IMR-90 (cell line): ENCODE data around the gene NKX1-1. TPM values are rescaled to one million over a fixed set of nuclear protein-coding genes. Genes with fewer than 3 reads are reported as not detected.

Experiments
- ATAC-seq: fragments of 200-7000 bp; cut with Tn5 transposase; 2 replicates; pipeline ENCODE4 v1.9.1; 2020; ENCODE audit warnings: low read depth, mild to moderate bottlenecking, moderate library complexity
- BruUV-seq: library from RNA; stranded (reverse); fragments of 400-500 nt; replicated peaks from 2 replicates; lab custom pipeline; 2021; lab: Mats Ljungman, UMichigan
- CTCF ChIA-PET: fragments of 300-600 bp; formaldehyde crosslinking; extraction: SDS; loops from one replicate; lab custom pipeline; 2021; ENCODE audit warnings: antibody characterized with exemption; lab: Yijun Ruan, JAX
- POLR2A ChIA-PET: fragments of 300-600 bp; sonication (Branson Sonifier 250); formaldehyde crosslinking; loops from one replicate; lab custom pipeline; 2022; ENCODE audit warnings: antibody characterized with exemption; ENCODE audit not compliant: unreplicated experiment; lab: Charles Lee
- DNase-seq: peaks from one replicate; pipeline ENCODE4 v3.0.0; 2013
- H2AFZ ChIP-seq: replicated peaks from 2 replicates; pipeline ENCODE3; 2013; ENCODE audit warnings: low read length, mild to moderate bottlenecking; ENCODE audit not compliant: poor library complexity
- H2AK5ac ChIP-seq: 2 replicates; pipeline ENCODE4 v1.6.1; 2013; ENCODE audit warnings: low read depth, low read length, inconsistent platforms
- H2AK9ac ChIP-seq: replicated peaks from 2 replicates; pipeline ENCODE3; 2013; ENCODE audit warnings: mild to moderate bottlenecking, low read depth, low read length, moderate library complexity; ENCODE audit not compliant: poor library complexity
- H2BK120ac ChIP-seq: 2 replicates; pipeline ENCODE4 v1.6.1; 2013; ENCODE audit warnings: low read depth, low read length, inconsistent platforms
- H2BK15ac ChIP-seq: 3 replicates; pipeline ENCODE4 v1.6.1; 2013; ENCODE audit warnings: low read depth, low read length, inconsistent platforms
- H2BK20ac ChIP-seq: 2 replicates; pipeline ENCODE4 v1.6.1; 2013; ENCODE audit warnings: low read depth, mild to moderate bottlenecking, inconsistent platforms, low read length, moderate library complexity
- H2BK5ac ChIP-seq: 2 replicates; pipeline ENCODE4 v1.6.1; 2013; ENCODE audit warnings: mild to moderate bottlenecking, low read depth, low read length, inconsistent platforms; ENCODE audit not compliant: poor library complexity, severe bottlenecking
- H3K14ac ChIP-seq: replicated peaks from 2 replicates; pipeline ENCODE4 v1.6.1; 2013; ENCODE audit warnings: low read depth, low read length, inconsistent platforms
- H3K18ac ChIP-seq: 2 replicates; pipeline ENCODE4 v1.6.1; 2013; ENCODE audit warnings: low read depth, low read length, control low read depth
- H3K23ac ChIP-seq: 2 replicates; pipeline ENCODE4 v1.6.1; 2013; ENCODE audit warnings: low read depth, low read length, inconsistent platforms
- H3K27ac ChIP-seq: 2 replicates; pipeline ENCODE4 v1.5.1; 2013; ENCODE audit warnings: mild to moderate bottlenecking, control low read depth, low read length; ENCODE audit not compliant: insufficient read depth
- H3K27me3 ChIP-seq: 2 replicates; pipeline ENCODE4 v1.6.1; 2013; ENCODE audit warnings: low read length; ENCODE audit not compliant: control insufficient read depth, insufficient read depth
- H3K36me3 ChIP-seq: 2 replicates; pipeline ENCODE4 v1.6.1; 2013; ENCODE audit warnings: low read length, mixed read lengths; ENCODE audit not compliant: control insufficient read depth, insufficient read depth
- H3K4ac ChIP-seq: 2 replicates; pipeline ENCODE4 v1.6.1; 2013; ENCODE audit warnings: low read depth, low read length, inconsistent platforms
- H3K4me1 ChIP-seq: 2 replicates; pipeline ENCODE4 v1.6.1; 2013; ENCODE audit warnings: low read length, mixed read lengths; ENCODE audit not compliant: control insufficient read depth, insufficient read depth
- H3K4me2 ChIP-seq: 2 replicates; pipeline ENCODE4 v1.6.1; 2013; ENCODE audit warnings: low read depth, mild to moderate bottlenecking, control low read depth, low read length, moderate library complexity
- H3K4me3 ChIP-seq: 2 replicates; pipeline ENCODE4 v1.5.1; 2013; ENCODE audit warnings: low read depth, mild to moderate bottlenecking, control low read depth, low read length, moderate library complexity; ENCODE audit not compliant: insufficient read depth
- H3K56ac ChIP-seq: 2 replicates; pipeline ENCODE4 v1.6.1; 2013; ENCODE audit warnings: low read length, inconsistent platforms; ENCODE audit not compliant: insufficient read depth; ENCODE audit errors: extremely low read depth
- H3K79me1 ChIP-seq, 2 experiments: 2 replicates each; pipeline ENCODE4 v1.6.1; 2013; ENCODE audit warnings: low read length in 2 of 2, inconsistent platforms in 1 of 2, low read depth in 1 of 2
- H3K9ac ChIP-seq: 2 replicates; pipeline ENCODE4 v1.6.1; 2013; ENCODE audit warnings: low read depth, low read length, control low read depth
- H3K9me1 ChIP-seq: 2 replicates; pipeline ENCODE4 v1.6.1; 2013; ENCODE audit warnings: low read length, inconsistent platforms; ENCODE audit not compliant: insufficient read depth
- H3K9me3 ChIP-seq: 2 replicates; pipeline ENCODE4 v1.6.1; 2013; ENCODE audit warnings: low read length; ENCODE audit not compliant: control insufficient read depth, insufficient read depth
- H4K20me1 ChIP-seq: 2 replicates; pipeline ENCODE4 v1.6.1; 2013; ENCODE audit warnings: low read length, inconsistent platforms; ENCODE audit not compliant: insufficient read depth
- H4K5ac ChIP-seq: 2 replicates; pipeline ENCODE4 v1.6.1; 2013; ENCODE audit warnings: mild to moderate bottlenecking, low read depth, low read length, control low read depth
- H4K8ac ChIP-seq, 2 experiments: 2 replicates each; pipeline ENCODE4 v1.6.1; 2013; ENCODE audit warnings: low read depth in 2 of 2, low read length in 2 of 2, control low read depth in 1 of 2, inconsistent platforms in 1 of 2
- H4K91ac ChIP-seq: 2 replicates; pipeline ENCODE4 v1.6.1; 2013; ENCODE audit warnings: low read depth, low read length, inconsistent platforms; ENCODE audit not compliant: insufficient read depth
- BHLHE40 ChIP-seq: fragments of 150-350 bp; IDR thresholded peaks from 2 replicates; pipeline ENCODE4 v1.6.1; 2016; ENCODE audit warnings: mild to moderate bottlenecking, low read depth, low read length
- CTCF ChIP-seq: conservative IDR thresholded peaks from 2 replicates; pipeline ENCODE4 v1.5.1; 2012; ENCODE audit warnings: mild to moderate bottlenecking, low read depth, low read length, improper control_type of control experiment
- ELK1 ChIP-seq: fragments of 150-350 bp; IDR thresholded peaks from 2 replicates; pipeline ENCODE4 v1.6.1; 2016; ENCODE audit warnings: low read depth, mild to moderate bottlenecking, low read length, moderate library complexity, borderline replicate concordance
- MAFK ChIP-seq: IDR thresholded peaks from 2 replicates; pipeline ENCODE4 v1.6.1; 2012; ENCODE audit warnings: low read depth, low read length, improper control_type of control experiment
- NFE2L2 ChIP-seq: fragments of 150-350 bp; IDR thresholded peaks from 2 replicates; pipeline ENCODE4 v1.6.1; 2016; ENCODE audit warnings: low read depth, mild to moderate bottlenecking, low read length
- POLR2A ChIP-seq: IDR thresholded peaks from 2 replicates; pipeline ENCODE4 v1.6.1; 2012; ENCODE audit warnings: mild to moderate bottlenecking, low read depth, low read length
- RAD21 ChIP-seq: IDR thresholded peaks from 2 replicates; pipeline ENCODE4 v1.6.1; 2012; ENCODE audit warnings: low read length, improper control_type of control experiment
- RCOR1 ChIP-seq: IDR thresholded peaks from 2 replicates; pipeline ENCODE4 v1.6.1; 2012; ENCODE audit warnings: mild to moderate bottlenecking, low read length, improper control_type of control experiment; ENCODE audit not compliant: insufficient replicate concordance
- RFX5 ChIP-seq: IDR thresholded peaks from 2 replicates; pipeline ENCODE4 v1.8.0; 2012; ENCODE audit warnings: low read depth, mild to moderate bottlenecking, low read length, moderate library complexity
- WGBS, 2 experiments: methylation state at CpG; one replicate each; pipeline versions ENCODE4 v1.1.5 to v1.1.7; 2013; ENCODE audit warnings: missing lambda C conversion rate in 2 of 2; ENCODE audit not compliant: insufficient read length in 1 of 2; ENCODE audit errors: extremely low coverage in 2 of 2; 5-methylcytosine and 5-hydroxymethylcytosine counted together
- dilution Hi-C: fragments of 300-500 bp; cut with HindIII; formaldehyde crosslinking; loops from one replicate; pipeline ENCODE4 v1.14.3; 2018; ENCODE audit warnings: low sequenced_read_pairs; ENCODE audit not compliant: unreplicated experiment
- in situ Hi-C: fragments of 300-500 bp; cut with MboI; formaldehyde crosslinking; loops from 3 replicates; pipeline ENCODE4 v1.14.3; 2019; ENCODE audit warnings: low sequenced_read_pairs, inconsistent platforms, mixed read lengths
- intact Hi-C: fragments of 100-400 bp; cut with micrococcal nuclease; formaldehyde crosslinking; loops from 2 replicates; pipeline ENCODE4 v1.10.0; 2022
- polyA plus RNA-seq, 3 experiments: library from polyadenylated mRNA; depleted of rRNA; stranded (reverse); fragments of >200 nt; gene quantifications; 2 replicates each; pipeline ENCODE4 v1.2.3, GENCODE V29; 2012; ENCODE audit warnings: low replicate concordance in 1 of 3
- total RNA-seq: library from RNA; depleted of rRNA; stranded (reverse); fragments of >200 nt; gene quantifications from 2 replicates; pipeline ENCODE4 v1.2.3, GENCODE V29; 2012

NKX1-1 gene
- total and polyA plus RNA-seq, 2 of the 4 experiments (the other 2 are of a cell fraction): not detected

GRCh38 chr4:1374706-1375045 is 31.6 kb downstream of the NKX1-1 start:
- H2BK5ac ChIP-seq: no peak overlapping the region
- H4K91ac ChIP-seq: no peak overlapping the region
- no peak overlapping the region for H3K23ac ChIP-seq
- H3K9me3 ChIP-seq: no peaks in the 10 kb centered on the region; the same call in 1 of the 2 replicates
- no peak for TF ChIP-seq CTCF
- TF ChIP-seq MAFK: no peak
- TF ChIP-seq ELK1: no peak
- TF ChIP-seq NFE2L2: no peak
- no peak for TF ChIP-seq POLR2A
- TF ChIP-seq RCOR1: no peak
- TF ChIP-seq BHLHE40: no peak
- TF ChIP-seq RAD21: no peak
- TF ChIP-seq RFX5: no peak
- H2AK9ac ChIP-seq: no peak overlapping the region
- no peaks in the 10 kb centered on the region; the same call in 1 of the 2 replicates for H3K9me1 ChIP-seq
- CTCF ChIA-PET: no interaction called here
- H3K14ac ChIP-seq: no peak overlapping the region
- no peak overlapping the region for H3K4me3 ChIP-seq
- no peak overlapping the region for H2AK5ac ChIP-seq
- H3K4ac ChIP-seq: no peak overlapping the region
- in situ Hi-C loops: no loop called here
- no peak overlapping the region for H2BK15ac ChIP-seq
- no peak overlapping the region for H3K56ac ChIP-seq
- H2AFZ ChIP-seq: no peak overlapping the region
- no peak overlapping the region for H3K4me2 ChIP-seq
- H4K8ac ChIP-seq: no peak overlapping the region
- 97% methylated on average over 5 of the region's 14 CpGs; no CpG with 5 or more reads in 1 of the 2 experiments for WGBS, 2 experiments
- H3K27me3 ChIP-seq: no peaks in the 10 kb centered on the region
- no peak overlapping the region for H3K9ac ChIP-seq
- intact Hi-C loops: no loop called here
- H4K5ac ChIP-seq: no peak overlapping the region
- H3K4me1 ChIP-seq: no peaks in the 10 kb centered on the region
- dilution Hi-C loops: no loop called here
- peaks cover 36% of the 10 kb centered on the region for H3K36me3 ChIP-seq
- H3K27ac ChIP-seq: no peak overlapping the region
- BruUV-seq: no TSS peak
- no peak for DNase-seq
- H3K79me1 ChIP-seq: no peaks in the 10 kb centered on the region
- H4K20me1 ChIP-seq: no peaks in the 10 kb centered on the region
- POLR2A ChIA-PET: no interaction called here
- no peak for ATAC-seq
- no peak overlapping the region for H3K18ac ChIP-seq
- H2BK120ac ChIP-seq: no peak overlapping the region
- H2BK20ac ChIP-seq: no peak overlapping the region
